MM.1S (cell line): ENCODE results near the gene CSHL1.
"Not testable (repeated sequence)": the region's sequence is repeated elsewhere in the genome, so short reads cannot be mapped to it uniquely, and the experiment has no call there.

ENCODE experiments used
- EZH2 ChIP-seq: fragments of 300-600 bp; sonication (generic); optimal IDR thresholded peaks from 2 replicates; pipeline ENCODE3; 2017; ENCODE audit warnings: low read depth, mild to moderate bottlenecking, antibody characterized with exemption, low read length, mixed read lengths
- TF ChIP-seq, protein P1 (sequence below): fragments of 300-600 bp; sonication (generic); IDR thresholded peaks from 2 replicates; pipeline ENCODE4 v1.5.1; 2016; ENCODE audit warnings: antibody characterized with exemption, low read length, mixed read lengths

GRCh38 chr17:63907161-63907778 is 3.8 kb downstream of the CSHL1 start:
- TF ChIP-seq, protein P1, sequence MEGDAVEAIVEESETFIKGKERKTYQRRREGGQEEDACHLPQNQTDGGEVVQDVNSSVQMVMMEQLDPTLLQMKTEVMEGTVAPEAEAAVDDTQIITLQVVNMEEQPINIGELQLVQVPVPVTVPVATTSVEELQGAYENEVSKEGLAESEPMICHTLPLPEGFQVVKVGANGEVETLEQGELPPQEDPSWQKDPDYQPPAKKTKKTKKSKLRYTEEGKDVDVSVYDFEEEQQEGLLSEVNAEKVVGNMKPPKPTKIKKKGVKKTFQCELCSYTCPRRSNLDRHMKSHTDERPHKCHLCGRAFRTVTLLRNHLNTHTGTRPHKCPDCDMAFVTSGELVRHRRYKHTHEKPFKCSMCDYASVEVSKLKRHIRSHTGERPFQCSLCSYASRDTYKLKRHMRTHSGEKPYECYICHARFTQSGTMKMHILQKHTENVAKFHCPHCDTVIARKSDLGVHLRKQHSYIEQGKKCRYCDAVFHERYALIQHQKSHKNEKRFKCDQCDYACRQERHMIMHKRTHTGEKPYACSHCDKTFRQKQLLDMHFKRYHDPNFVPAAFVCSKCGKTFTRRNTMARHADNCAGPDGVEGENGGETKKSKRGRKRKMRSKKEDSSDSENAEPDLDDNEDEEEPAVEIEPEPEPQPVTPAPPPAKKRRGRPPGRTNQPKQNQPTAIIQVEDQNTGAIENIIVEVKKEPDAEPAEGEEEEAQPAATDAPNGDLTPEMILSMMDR, result not testable (repeated sequence)
- TF ChIP-seq EZH2, result not testable (repeated sequence)
